Endothelial cell of umbilical vein (primary cell): ENCODE measurements around the gene SPAG7.
A peak's percentile ranks its signal among the peaks of the same experiment; 100 is the strongest.

Source experiments
- EZH2 ChIP-seq: IDR thresholded peaks from 2 replicates; pipeline ENCODE4 v1.6.1; 2012; ENCODE audit warnings: borderline replicate concordance, low read depth, mild to moderate bottlenecking, moderate library complexity, low read length, inconsistent platforms; ENCODE audit not compliant: severe bottlenecking
- JUN ChIP-seq: IDR thresholded peaks from 2 replicates; pipeline ENCODE4 v1.6.1; 2011; ENCODE audit warnings: borderline replicate concordance, low read depth; ENCODE audit not compliant: insufficient read length, insufficient read depth
- POLR2A ChIP-seq: IDR thresholded peaks from 2 replicates; pipeline ENCODE4 v1.6.1; 2012; ENCODE audit warnings: low read depth, mild to moderate bottlenecking, control low read depth, low read length
- POLR2AphosphoS5 ChIP-seq: IDR thresholded peaks from 2 replicates; pipeline ENCODE4 v1.6.1; 2012; ENCODE audit warnings: low read depth, mild to moderate bottlenecking, control low read depth, low read length, moderate library complexity; ENCODE audit not compliant: insufficient read depth
- TF ChIP-seq, protein P1 (sequence below), 2 donors: IDR thresholded peaks; 1 replicate in 1 of 2; 2 replicates in 1 of 2; pipeline ENCODE4 v1.5.1; 2011; ENCODE audit warnings: low read length in 2 of 2, mild to moderate bottlenecking in 2 of 2, moderate library complexity in 2 of 2, control low read depth in 1 of 2, inconsistent platforms in 1 of 2, low read depth in 1 of 2; ENCODE audit not compliant: insufficient read depth in 1 of 2; ENCODE audit errors: extremely low read depth in 1 of 2
- TF ChIP-seq, protein P2 (sequence below): IDR thresholded peaks from 2 replicates; pipeline ENCODE4 v1.6.1; 2011; ENCODE audit not compliant: insufficient read depth, insufficient read length

DNA sequence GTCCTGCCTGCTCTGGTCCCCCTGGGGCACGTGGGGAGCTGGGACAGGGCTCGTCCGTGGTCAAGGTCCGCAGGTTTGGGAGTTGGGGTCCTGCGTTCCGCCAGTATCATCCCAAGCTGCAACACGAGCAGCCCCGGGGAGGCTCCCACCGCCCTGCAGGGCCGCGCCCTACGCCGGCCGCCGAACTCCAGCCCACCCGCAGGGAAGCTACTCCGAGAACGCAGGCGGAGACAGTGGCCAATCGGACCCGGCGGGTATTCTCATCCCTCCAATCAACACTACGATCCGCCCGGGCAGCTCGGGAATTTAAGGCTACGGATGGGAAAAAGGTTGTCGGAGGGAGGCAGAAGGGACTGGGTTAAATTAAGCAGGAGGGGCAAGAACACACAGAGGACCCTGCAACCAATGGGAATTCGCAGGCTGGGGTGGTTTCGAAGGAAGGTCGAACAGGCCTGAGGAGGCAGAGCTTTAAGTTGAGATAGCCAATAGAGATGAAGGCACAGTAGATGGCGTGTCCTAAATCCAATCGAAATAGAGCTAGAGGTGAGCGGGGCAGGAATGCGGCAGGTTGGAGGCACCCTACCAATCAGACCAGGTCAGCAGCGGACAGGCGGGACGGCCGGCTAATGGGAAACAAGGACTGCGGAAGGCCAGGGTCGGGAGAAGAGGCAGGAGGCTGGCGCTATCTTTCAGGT, 626 bp downstream of the SPAG7 start:
- TF ChIP-seq, protein P1, sequence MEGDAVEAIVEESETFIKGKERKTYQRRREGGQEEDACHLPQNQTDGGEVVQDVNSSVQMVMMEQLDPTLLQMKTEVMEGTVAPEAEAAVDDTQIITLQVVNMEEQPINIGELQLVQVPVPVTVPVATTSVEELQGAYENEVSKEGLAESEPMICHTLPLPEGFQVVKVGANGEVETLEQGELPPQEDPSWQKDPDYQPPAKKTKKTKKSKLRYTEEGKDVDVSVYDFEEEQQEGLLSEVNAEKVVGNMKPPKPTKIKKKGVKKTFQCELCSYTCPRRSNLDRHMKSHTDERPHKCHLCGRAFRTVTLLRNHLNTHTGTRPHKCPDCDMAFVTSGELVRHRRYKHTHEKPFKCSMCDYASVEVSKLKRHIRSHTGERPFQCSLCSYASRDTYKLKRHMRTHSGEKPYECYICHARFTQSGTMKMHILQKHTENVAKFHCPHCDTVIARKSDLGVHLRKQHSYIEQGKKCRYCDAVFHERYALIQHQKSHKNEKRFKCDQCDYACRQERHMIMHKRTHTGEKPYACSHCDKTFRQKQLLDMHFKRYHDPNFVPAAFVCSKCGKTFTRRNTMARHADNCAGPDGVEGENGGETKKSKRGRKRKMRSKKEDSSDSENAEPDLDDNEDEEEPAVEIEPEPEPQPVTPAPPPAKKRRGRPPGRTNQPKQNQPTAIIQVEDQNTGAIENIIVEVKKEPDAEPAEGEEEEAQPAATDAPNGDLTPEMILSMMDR (IDR thresholded peaks at IDR 0.05; ENCODE audit: extremely low read depth in 1 of 2, insufficient read depth in 1 of 2, low read depth in 1 of 2, low read length in 2 of 2): no peak
- TF ChIP-seq EZH2: no peak
- TF ChIP-seq POLR2AphosphoS5: no peak
- TF ChIP-seq POLR2A: no peak
- TF ChIP-seq, protein P2, sequence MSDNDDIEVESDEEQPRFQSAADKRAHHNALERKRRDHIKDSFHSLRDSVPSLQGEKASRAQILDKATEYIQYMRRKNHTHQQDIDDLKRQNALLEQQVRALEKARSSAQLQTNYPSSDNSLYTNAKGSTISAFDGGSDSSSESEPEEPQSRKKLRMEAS: peak; percentile 8
- no peak for TF ChIP-seq JUN
